GM19455 (cell line): ENCODE measurements around the gene CAMTA1.

ENCODE experiments used
- ATAC-seq: cut with Tn5 transposase; IDR thresholded peaks from one replicate; pipeline ENCODE4 v1.9.1; 2021; ENCODE audit not compliant: unreplicated experiment

The CAMTA1 gene

GRCh38 chr1:7263021-7263960 lies 478.0 kb downstream of the CAMTA1 start:
- no peak for ATAC-seq

DNA sequence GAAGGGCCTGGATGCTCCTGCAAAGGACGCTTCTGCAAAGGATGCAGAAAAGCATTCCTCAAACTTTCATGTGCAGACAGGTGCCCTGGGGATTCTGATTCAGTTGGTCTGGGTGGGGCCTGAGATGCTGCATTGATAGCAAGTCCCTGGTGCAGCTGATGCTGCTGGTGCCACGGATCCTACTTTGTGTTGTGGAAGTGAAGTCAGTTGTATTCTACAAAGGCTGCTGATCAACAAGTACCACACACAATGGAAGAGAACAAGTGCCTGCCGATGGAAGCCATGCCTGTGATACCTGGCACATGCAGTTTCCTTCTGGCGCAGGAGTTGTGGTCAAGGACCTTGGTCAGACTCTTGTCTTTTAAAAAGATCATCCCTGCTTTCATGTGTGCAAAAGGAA lies 478.8 kb downstream of the CAMTA1 start:
- no peak for ATAC-seq

DNA sequence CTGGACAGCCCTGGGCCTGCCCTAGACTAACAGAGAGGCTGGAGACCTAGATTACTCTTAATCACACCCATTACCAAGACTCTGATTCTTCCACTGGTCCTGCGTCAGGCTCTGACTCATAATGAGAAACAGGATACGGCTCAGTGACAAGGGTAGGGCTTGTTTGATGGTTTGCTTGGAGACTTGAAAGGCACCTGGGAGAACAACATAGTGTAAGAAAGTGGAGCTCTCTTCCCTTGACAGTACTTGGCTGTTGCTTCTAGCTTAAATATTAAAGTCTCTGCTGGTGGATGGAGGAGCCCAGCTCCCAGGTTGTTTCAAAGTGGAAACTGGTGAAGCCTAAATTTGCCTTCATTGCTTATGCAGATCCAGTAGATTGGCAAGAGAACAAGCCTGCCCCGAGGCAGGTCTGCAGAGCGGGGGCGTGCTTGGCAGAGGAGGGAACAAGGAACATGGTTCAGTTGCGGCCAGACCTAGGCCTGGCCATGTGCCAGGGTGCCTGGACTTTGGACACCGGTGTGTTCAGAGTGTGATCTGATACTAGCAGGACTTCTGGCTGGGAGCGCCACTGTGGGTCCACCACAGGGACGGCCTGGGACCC lies 480.6 kb downstream of the CAMTA1 start:
- no peak for ATAC-seq

GRCh38 chr1:7266561-7266960 lies 481.3 kb downstream of the CAMTA1 start:
- ATAC-seq: no peak

DNA sequence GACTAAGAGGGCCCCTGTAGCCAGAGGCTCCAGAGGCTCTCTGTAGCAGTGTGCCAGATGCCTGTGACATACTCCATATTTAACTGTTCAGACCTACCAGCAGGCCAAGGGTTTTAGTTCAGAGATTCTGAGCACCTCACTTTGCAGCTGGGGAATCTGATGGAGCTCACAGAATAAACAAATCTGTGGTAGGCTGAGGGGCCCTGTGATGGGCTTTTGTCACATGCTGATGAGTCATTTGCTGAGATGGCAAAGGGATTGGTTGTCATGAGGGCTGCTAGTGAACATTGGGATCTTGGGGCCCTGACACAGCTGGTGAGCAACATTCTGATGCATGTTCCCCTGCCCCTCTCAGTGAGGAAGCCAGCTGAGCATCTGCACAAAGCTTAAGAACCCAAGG lies 482.2 kb downstream of the CAMTA1 start:
- ATAC-seq: no peak

GRCh38 chr1:7268983-7269382 lies 483.7 kb downstream of the CAMTA1 start:
- ATAC-seq: no peak

GRCh38 chr1:7269525-7269924 lies 484.3 kb downstream of the CAMTA1 start:
- no peak for ATAC-seq

DNA sequence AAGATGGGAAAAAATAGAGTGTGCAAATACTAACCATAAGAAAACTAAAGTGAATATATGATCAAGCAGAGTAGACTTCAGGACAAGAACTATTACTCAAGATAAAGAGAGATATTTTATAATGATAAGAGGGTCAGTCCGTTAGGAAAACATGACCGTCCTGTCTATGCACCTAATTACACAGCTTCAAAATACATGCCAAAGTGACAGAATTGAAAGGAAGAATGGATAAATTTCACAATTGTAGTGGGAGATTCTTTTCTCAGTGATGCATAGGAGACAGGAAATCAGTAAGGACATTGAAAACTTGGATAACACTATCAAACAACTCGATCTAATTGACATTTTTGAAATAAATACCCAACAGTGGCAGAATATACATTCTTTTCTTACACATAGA lies 489.0 kb downstream of the CAMTA1 start:
- no peak for ATAC-seq

DNA sequence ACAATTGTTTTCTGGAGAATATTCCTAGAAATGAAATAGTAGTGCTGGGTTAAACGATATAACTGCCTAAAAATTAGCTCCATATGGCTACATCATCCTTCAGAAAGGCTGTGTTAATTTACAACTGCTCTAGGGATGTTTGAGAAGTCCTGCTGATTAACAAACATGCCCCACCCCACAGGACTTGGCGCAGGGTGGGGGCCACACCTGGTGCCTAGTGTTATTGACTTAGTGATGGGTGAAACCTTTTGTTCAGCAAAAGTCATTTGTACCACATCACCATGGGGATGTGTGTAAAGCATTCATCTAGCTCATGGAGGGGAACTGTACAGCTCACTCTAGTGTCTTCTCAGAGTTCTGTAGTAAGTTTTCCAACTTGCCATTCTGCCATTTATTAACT lies 492.8 kb downstream of the CAMTA1 start:
- no peak for ATAC-seq

DNA sequence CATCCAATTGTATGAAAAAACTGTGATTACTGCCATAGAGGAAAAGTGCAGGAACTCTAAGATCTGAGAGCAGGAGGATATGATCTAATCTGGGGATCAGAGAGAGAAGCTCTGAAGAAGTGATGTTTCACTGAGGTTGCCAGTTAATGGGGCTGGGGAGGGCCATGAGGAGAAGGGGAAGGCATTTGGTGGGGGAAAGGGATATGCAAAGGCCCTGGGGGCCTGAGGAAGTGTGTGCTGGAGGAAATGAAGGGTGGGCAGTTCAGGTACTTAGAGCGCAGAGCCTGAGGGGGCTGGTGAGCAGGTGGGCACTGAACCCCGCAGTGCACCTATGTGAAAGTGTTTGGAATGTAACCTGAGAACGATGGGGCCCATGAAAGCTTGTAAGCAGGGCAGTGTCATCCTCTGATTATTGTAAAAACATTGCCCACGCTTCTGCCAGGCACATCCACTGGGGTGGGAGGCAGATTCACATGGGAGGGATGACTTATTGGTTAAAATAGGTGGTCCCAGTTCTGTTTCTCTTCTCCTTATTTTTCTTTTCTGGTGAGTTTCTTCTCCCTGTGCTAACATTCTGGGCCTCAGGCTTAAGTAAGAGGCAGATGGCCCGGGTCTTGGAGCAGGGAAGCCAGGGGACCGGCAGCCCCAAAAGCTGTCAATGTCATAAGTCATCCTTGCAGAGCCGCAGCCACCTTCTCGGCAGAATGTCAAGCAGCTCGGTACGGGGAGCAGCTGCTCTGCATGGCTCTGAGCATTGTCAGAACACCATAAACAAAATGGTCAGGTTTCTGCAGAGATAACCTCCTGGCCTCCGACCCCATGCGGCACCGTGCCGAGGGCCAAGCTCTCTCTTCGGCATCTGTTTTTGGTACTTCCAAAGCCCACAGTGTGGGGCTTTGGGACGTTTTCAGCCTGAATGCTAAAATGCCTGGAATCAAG lies 493.8 kb downstream of the CAMTA1 start:
- ATAC-seq: no peak

DNA sequence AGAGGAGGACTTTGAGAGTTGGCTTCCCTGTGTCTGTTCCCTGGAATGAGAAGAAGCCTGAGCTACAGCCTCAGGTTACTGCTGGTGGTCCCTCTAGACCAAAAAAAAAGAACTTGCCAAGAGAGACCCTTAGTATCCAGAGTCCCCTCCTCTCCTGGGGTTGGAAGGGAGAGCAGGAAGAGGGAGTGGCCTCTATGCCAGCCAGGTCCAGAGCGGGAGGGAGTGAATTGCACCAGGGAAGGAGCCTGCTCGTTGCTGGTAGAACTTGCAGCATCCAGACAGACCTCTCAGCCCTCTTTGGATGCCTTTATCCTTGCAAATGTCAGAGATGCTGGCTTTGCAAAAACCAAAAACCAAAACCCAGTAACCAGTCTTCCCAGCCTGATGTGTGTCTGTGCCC lies 494.5 kb downstream of the CAMTA1 start:
- ATAC-seq: no peak

DNA sequence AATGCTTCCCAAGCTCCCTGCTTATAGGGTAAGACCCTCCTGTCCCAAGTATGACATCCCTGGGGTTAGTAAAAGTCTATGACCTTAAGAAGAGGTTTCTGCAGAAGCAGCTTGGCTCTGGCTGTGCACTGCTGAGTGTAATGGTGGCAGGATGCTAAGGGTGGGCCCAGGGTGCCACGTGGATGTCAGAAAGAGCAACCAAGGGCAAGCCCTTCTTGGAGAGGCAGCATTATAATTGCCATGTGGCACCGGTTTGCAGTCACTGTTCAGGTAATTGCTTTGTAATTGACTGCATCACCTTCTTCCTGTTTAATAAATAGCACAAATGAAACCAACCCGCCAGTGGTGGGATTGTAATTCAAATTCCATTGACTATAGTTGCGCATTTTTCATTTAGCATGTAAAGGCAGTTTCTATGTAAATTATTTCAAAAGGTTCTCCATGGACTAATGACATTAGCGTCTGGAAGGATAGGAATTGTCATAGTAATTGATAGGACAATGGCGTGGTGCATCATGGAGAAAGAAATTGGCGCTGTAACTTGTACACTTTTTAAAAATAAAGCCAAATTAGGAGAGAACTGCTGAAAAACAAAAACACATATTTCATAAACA lies 495.2 kb downstream of the CAMTA1 start:
- ATAC-seq: no peak

GRCh38 chr1:7281821-7282220 lies 496.6 kb downstream of the CAMTA1 start:
- ATAC-seq: no peak

GRCh38 chr1:7284839-7285435 lies 499.7 kb downstream of the CAMTA1 start:
- no peak for ATAC-seq

DNA sequence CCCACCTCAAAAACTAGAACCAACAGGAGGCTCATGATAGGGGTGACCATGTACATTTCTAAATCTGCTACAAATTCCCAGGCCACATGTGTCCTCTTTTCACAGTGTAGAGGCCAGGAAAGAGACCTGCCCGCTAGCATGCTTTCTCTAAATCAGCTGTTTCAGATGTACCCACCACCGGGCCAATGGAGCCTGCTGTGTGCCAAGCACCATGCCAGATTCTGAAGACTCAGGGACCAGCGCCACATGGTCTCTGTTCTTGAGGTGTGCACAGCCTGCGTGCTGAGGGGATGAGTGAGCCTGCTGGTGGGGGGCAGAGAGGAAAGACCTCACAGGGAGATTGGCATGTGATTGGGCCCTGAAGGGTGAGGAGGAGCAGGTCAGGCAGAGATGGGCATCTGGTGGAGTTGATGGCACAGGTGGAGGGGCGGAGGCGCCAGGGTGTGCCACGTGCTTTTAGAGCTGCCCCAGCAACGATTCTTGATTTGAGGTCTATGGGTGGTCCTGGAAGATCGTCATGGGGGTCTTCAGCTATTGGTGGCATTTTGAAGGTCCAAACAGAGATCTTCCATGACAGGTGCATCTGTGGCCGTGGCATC lies 500.7 kb downstream of the CAMTA1 start:
- no peak for ATAC-seq

- ATAC-seq: no peak
Measured at GRCh38 chr1:7287013-7287412, 501.8 kb downstream of the CAMTA1 start.

DNA sequence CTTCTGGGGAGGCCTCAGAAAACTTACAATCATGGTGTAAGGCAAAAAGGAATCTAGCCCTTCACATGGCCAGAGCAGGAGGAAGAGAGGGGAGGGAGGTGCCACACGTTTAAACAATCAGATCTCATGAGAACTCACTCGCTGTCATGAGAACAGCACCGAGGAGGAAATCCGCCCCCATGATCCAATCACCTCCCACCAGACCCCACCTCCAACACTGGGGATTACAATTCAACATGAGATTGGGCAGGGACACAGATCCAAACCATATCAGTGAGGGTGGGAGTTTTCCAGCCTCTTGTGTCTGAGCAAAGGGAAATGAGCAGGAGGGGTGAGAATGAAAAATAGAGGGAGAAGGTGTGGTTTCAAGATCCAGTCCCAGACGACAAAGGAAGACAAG lies 503.7 kb downstream of the CAMTA1 start:
- ATAC-seq: no peak

- ATAC-seq: no peak
Measured at GRCh38 chr1:7289694-7290093, 504.4 kb downstream of the CAMTA1 start.

GRCh38 chr1:7290971-7291970 lies 506.0 kb downstream of the CAMTA1 start:
- no peak for ATAC-seq
